GM20000 (cell line): ENCODE measurements around the gene GFI1B.
"Not testable (repeated sequence)": the region's sequence is repeated elsewhere in the genome, so short reads cannot be mapped to it uniquely, and the experiment has no call there.

ENCODE experiments used
- DNase-seq: peaks from one replicate; pipeline ENCODE4 v3.0.0; 2012; ENCODE audit warnings: low spot score
- TF ChIP-seq, protein P1 (sequence below): IDR thresholded peaks from 2 replicates; pipeline ENCODE4 v1.5.1; 2012; ENCODE audit warnings: mild to moderate bottlenecking, control low read depth; ENCODE audit errors: extremely low read depth, missing control alignments

GFI1B gene

GRCh38 chr9:132949709-132950108 lies 28.8 kb upstream of the GFI1B start:
- no peak for DNase-seq
- TF ChIP-seq, protein P1, sequence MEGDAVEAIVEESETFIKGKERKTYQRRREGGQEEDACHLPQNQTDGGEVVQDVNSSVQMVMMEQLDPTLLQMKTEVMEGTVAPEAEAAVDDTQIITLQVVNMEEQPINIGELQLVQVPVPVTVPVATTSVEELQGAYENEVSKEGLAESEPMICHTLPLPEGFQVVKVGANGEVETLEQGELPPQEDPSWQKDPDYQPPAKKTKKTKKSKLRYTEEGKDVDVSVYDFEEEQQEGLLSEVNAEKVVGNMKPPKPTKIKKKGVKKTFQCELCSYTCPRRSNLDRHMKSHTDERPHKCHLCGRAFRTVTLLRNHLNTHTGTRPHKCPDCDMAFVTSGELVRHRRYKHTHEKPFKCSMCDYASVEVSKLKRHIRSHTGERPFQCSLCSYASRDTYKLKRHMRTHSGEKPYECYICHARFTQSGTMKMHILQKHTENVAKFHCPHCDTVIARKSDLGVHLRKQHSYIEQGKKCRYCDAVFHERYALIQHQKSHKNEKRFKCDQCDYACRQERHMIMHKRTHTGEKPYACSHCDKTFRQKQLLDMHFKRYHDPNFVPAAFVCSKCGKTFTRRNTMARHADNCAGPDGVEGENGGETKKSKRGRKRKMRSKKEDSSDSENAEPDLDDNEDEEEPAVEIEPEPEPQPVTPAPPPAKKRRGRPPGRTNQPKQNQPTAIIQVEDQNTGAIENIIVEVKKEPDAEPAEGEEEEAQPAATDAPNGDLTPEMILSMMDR, result no peak

DNA sequence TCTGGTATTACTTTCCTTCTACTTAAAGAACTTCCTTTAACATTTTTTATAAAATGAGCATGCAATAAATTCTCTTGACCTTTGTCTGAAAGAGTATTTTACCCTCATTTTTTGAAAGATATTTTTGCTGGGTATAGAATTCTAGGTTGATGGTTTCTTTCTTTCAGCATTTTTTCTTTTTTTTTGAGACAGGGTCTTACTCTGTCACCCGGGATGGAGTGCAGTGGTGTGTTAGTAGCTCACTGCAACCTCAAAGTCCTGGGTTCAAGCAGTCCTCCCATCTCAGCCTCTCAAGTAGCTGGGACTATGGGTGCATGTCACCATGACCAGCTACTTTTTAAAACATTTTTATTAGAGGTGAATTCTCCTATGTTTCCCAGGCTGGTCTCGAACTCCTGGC lies 23.4 kb upstream of the GFI1B start:
- DNase-seq, result no peak
- TF ChIP-seq, protein P1, result no peak

DNA sequence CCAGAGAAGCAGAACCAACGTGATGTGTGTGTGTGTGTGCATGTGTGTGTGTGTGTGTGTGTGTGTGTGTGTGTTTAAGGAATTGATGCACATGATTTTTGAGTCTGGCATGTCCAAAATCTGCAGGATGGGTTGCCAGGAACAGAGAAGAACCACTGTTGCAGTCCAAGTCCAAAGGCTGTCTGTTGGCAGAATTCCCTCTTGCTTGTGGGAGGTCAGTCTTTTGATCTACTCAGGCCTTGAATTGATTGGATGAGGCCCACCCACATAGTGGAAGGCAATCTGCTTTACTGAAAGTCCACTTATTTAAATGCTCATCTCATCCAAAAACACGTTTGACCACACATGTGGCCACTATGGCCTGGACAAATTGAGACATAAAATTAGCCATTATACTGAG lies 22.7 kb upstream of the GFI1B start:
- no peak for DNase-seq
- TF ChIP-seq, protein P1, result no peak

GRCh38 chr9:132957805-132958204 lies 20.7 kb upstream of the GFI1B start:
- no peak for DNase-seq
- TF ChIP-seq, protein P1, result no peak

- TF ChIP-seq, protein P1, result no peak
- no peak for DNase-seq
Measured at GRCh38 chr9:132961002-132961401, 17.5 kb upstream of the GFI1B start.

GRCh38 chr9:132965478-132965877 lies 13.0 kb upstream of the GFI1B start:
- no peak for DNase-seq
- TF ChIP-seq, protein P1, result no peak

- DNase-seq, result not testable (repeated sequence)
Measured at GRCh38 chr9:132967908-132968307, 10.6 kb upstream of the GFI1B start.

DNA sequence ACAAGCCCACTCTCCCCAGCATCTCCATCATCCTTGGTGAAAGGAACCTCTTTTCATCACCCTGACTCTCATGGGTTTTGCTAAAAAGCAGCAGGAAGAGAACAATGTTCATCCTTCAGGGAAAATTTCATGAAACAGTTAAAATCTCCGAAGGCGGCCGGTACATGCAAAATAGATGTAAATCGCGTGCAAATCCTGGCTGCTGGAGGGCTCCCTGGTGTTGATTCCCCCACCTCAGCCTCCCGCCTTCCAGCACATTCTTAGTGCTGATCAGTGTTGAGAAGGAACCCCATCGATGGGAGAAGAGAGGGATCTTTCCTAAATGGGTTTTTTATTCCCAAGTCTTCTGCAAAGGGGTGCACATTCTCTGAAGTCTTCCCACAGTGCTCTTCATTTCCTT lies 8.7 kb upstream of the GFI1B start:
- DNase-seq, result no peak
- TF ChIP-seq, protein P1, result no peak
